Immature natural killer cell (primary cell): ENCODE measurements around the gene TMCO2. TPM values are rescaled to one million over a fixed set of nuclear protein-coding genes. Genes with fewer than 3 reads are reported as not detected.

Source experiments
- DNase-seq, 3 donors: peaks; one replicate each; pipeline ENCODE4 v3.0.0; 2022; ENCODE audit warnings: mixed read lengths in 1 of 3
- H3K27ac Mint-ChIP-seq, 6 donors: one replicate each; pipeline ENCODE4 v1.8.0; 2020; ENCODE audit warnings: mixed read lengths in 6 of 6, mild to moderate bottlenecking in 5 of 6, inconsistent platforms in 4 of 6, moderate library complexity in 3 of 6
- H3K27me3 Mint-ChIP-seq, 3 donors: one replicate each; pipeline ENCODE4 v1.8.0; 2020 to 2021; ENCODE audit warnings: low read depth in 3 of 3, mild to moderate bottlenecking in 3 of 3, mixed read lengths in 3 of 3, moderate library complexity in 3 of 3, inconsistent platforms in 1 of 3
- H3K36me3 Mint-ChIP-seq, 3 donors: one replicate each; pipeline ENCODE4 v1.8.0; 2020; ENCODE audit warnings: mixed read lengths in 3 of 3, inconsistent platforms in 2 of 3, mild to moderate bottlenecking in 2 of 3
- H3K4me1 Mint-ChIP-seq, 2 donors: one replicate each; pipeline ENCODE4 v1.8.0; 2020; ENCODE audit warnings: inconsistent platforms in 2 of 2, mild to moderate bottlenecking in 2 of 2, mixed read lengths in 2 of 2, moderate library complexity in 1 of 2
- H3K4me3 Mint-ChIP-seq, 5 donors: one replicate each; pipeline ENCODE4 v1.8.0; 2020; ENCODE audit warnings: mild to moderate bottlenecking in 5 of 5, mixed read lengths in 5 of 5, inconsistent platforms in 3 of 5, moderate library complexity in 3 of 5
- H3K9me3 Mint-ChIP-seq, 6 donors: one replicate each; pipeline ENCODE4 v1.8.0; 2020; ENCODE audit warnings: mild to moderate bottlenecking in 6 of 6, mixed read lengths in 6 of 6, inconsistent platforms in 4 of 6, moderate library complexity in 3 of 6
- polyA plus RNA-seq, 3 donors: library from polyadenylated mRNA; unstranded; fragments of 300-500 nt; fragmentation: Illumina TruSeq; gene quantifications; one replicate each; pipeline ENCODE4 v1.2.3, GENCODE V29; 2021

TMCO2 gene
- polyA plus RNA-seq, 3 donors from 2014 or later: not detected

GRCh38 chr1:40301066-40301465 lies 53.3 kb downstream of the TMCO2 start:
- no peak overlapping the region for H3K4me3 Mint-ChIP-seq
- no peak overlapping the region for H3K27ac Mint-ChIP-seq

More at GRCh38 chr1:40301066-40301465, 53.3 kb downstream of the TMCO2 start:
- Mint-ChIP-seq H3K36me3 (no peaks in the 10 kb centered on the region), H3K27me3 (peaks cover 0 to 4% (median 0%) of the 10 kb centered on the region in 3 donors), H3K9me3 (no peaks in the 10 kb centered on the region), H3K4me1 (no peaks in the 10 kb centered on the region)
- no peak for DNase-seq

Other genes starting within 250 kb of the TMCO2 start
- gene CAP1, start 207.2 kb upstream of the TMCO2 start, polyA plus RNA-seq: 1,000 to 10,000 TPM in 1 of 3 donors, 100 to 1,000 TPM in 2; 766 to 1,293 (median 950) TPM
- gene PPT1, start 150.7 kb upstream of the TMCO2 start, polyA plus RNA-seq: 100 to 1,000 TPM in 2 of 3 donors, 10 to 100 TPM in 1; 76.2 to 160 (median 128) TPM
- gene RLF, start 86.5 kb upstream of the TMCO2 start, polyA plus RNA-seq: 10 to 100 TPM in 1 of 3 donors, 1 to 10 TPM in 2; 5.0 to 10.6 (median 8.2) TPM
- 10 to 100 TPM; 34.3 to 47.6 (median 41.0) TPM for gene ZMPSTE24, start 10.3 kb downstream of the TMCO2 start, polyA plus RNA-seq
- 1 to 10 TPM in 2 of 3 donors, not detected in 1; 1.8 to 2.2 TPM for gene COL9A2, start 69.3 kb downstream of the TMCO2 start, polyA plus RNA-seq
- gene SMAP2, start 125.8 kb downstream of the TMCO2 start, polyA plus RNA-seq: 100 to 1,000 TPM; 166 to 280 (median 170) TPM
- 1 to 10 TPM in 1 of 3 donors, under 1 TPM in 1, not detected in 1; 0.92 to 1.3 TPM for gene ZFP69B, start 202.5 kb downstream of the TMCO2 start, polyA plus RNA-seq
- gene ZFP69, start 229.4 kb downstream of the TMCO2 start, polyA plus RNA-seq: 1 to 10 TPM; 6.3 to 7.4 (median 6.4) TPM